Colonic mucosa (tissue), 4 donors: ENCODE results near the gene CEP63. TPM values are rescaled to one million over a fixed set of nuclear protein-coding genes. Genes with fewer than 3 reads are reported as not detected.
A peak's percentile ranks its signal among the peaks of the same experiment; 100 is the strongest.

ENCODE experiments used
- DNase-seq: peaks from one replicate; pipeline ENCODE4 v3.0.0-alpha.2; 2020
- H3K27ac ChIP-seq: fragments of 200-600 bp; one replicate; pipeline ENCODE4 v1.8.0; 2021
- H3K27me3 ChIP-seq: fragments of 200-600 bp; one replicate; pipeline ENCODE4 v1.8.0; 2021
- H3K36me3 ChIP-seq: fragments of 200-600 bp; one replicate; pipeline ENCODE4 v1.8.0; 2021
- H3K4me1 ChIP-seq: fragments of 200-600 bp; one replicate; pipeline ENCODE4 v1.8.0; 2021; ENCODE audit warnings: mild to moderate bottlenecking
- H3K4me3 ChIP-seq: fragments of 200-600 bp; one replicate; pipeline ENCODE4 v1.8.0; 2021
- H3K9ac ChIP-seq, 2 donors: one replicate each; pipeline ENCODE4 v1.7.0; 2013; ENCODE audit warnings: control low read depth in 2 of 2, low read depth in 2 of 2, low read length in 2 of 2
- H3K9me3 ChIP-seq: fragments of 200-600 bp; one replicate; pipeline ENCODE4 v1.8.0; 2021
- intact Hi-C: fragments of 100-400 bp; cut with DNase I; formaldehyde crosslinking; loops from one replicate; pipeline ENCODE4 v1.14.1; 2022
- total RNA-seq, 2 donors: library from RNA; stranded (reverse); fragmentation: NEBNext Ultra II Directional in 1 of 2; extraction: Animal tissue kit (Norgen Biotek cat#: 25700) in 1 of 2; gene quantifications; one replicate each; pipeline ENCODE4 v1.2.1, GENCODE V29; 2021
- TF ChIP-seq, protein P1 (sequence below): fragments of 200-600 bp; IDR thresholded peaks from one replicate; pipeline ENCODE4 v1.8.0; 2022; ENCODE audit warnings: antibody characterized with exemption, mild to moderate bottlenecking
- donor health status: healthy.
- donor health status: DM: no; HTN: no; CAD: no.
- donor health status: DM: no; HTN: no; CAD: no.

The CEP63 gene
- total RNA-seq, 2 donors from 2014 or later = 16.9 to 19.6 TPM

DNA sequence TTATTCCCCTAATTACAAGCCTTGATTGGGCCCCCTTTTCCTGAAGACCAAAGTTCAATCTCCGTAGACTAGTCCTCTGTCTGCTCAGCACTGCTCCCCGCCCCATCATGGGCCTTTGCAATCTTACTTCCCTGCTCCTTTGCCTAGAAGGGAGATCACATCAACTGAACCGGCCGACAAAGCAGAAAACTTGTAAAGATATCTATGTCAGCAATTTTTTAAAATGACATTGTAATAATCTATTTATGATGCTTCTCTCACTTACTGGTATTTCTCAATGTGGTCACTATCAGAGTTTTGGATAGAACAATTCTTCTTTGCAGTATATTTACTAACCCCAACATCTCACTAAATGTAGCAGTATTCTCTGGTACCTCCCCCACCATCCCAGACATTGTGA, 17.3 kb upstream of the CEP63 start:
- Histone ChIP-seq H3K9ac (no peak overlapping the region), H3K27ac (no peak overlapping the region), H3K4me3 (no peak overlapping the region), H3K4me1 (no peaks in the 10 kb centered on the region), H3K9me3 (no peaks in the 10 kb centered on the region), H3K36me3 (no peaks in the 10 kb centered on the region), H3K27me3 (no peaks in the 10 kb centered on the region)
- TF ChIP-seq, protein P1, sequence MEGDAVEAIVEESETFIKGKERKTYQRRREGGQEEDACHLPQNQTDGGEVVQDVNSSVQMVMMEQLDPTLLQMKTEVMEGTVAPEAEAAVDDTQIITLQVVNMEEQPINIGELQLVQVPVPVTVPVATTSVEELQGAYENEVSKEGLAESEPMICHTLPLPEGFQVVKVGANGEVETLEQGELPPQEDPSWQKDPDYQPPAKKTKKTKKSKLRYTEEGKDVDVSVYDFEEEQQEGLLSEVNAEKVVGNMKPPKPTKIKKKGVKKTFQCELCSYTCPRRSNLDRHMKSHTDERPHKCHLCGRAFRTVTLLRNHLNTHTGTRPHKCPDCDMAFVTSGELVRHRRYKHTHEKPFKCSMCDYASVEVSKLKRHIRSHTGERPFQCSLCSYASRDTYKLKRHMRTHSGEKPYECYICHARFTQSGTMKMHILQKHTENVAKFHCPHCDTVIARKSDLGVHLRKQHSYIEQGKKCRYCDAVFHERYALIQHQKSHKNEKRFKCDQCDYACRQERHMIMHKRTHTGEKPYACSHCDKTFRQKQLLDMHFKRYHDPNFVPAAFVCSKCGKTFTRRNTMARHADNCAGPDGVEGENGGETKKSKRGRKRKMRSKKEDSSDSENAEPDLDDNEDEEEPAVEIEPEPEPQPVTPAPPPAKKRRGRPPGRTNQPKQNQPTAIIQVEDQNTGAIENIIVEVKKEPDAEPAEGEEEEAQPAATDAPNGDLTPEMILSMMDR = no peak
- no peak for DNase-seq
- intact Hi-C loops = no loop called here

DNA sequence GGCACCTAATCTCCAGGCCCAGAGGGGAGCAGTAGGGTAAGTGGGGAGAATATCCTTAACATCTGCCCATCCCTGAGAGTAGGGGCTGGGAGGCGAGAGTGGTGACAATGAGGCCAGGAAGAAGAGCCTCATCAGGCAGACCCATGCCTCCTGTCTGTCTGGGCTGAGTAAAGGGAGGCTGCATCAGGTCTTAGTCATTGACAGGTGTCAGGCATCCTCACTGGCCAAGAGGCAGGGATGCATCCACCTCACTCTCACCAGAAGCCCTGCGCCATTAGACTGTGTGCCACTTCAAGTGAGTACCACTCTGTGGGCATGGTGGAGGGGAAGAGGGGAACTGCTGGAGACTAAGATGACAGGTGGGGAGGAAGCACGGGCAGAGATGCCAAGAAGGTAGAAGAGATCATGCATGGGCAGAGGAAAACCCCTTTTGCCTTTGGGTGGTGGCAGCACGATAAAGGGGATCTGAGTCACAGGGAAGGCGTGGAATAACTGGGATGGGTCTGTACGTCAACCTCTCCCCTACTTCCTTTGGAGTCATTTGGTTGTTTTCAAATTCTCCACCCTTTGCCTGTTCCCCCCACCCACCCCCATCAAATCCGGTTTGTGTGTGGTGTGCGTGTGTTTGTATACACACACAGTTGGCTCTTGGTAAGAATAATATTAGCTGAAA, 14.2 kb upstream of the CEP63 start:
- Histone ChIP-seq H3K4me3 (no peak overlapping the region), H3K9me3 (no peaks in the 10 kb centered on the region), H3K4me1 (no peaks in the 10 kb centered on the region), H3K27ac (no peak overlapping the region), H3K9ac (no peak overlapping the region), H3K27me3 (no peaks in the 10 kb centered on the region), H3K36me3 (no peaks in the 10 kb centered on the region)
- intact Hi-C loops = loop anchor here (5.0 kb wide), 1 partner anchor 94 kb away; no protein-coding TSS in a partner anchor
- no peak for DNase-seq
- TF ChIP-seq, protein P1 = no peak

DNA sequence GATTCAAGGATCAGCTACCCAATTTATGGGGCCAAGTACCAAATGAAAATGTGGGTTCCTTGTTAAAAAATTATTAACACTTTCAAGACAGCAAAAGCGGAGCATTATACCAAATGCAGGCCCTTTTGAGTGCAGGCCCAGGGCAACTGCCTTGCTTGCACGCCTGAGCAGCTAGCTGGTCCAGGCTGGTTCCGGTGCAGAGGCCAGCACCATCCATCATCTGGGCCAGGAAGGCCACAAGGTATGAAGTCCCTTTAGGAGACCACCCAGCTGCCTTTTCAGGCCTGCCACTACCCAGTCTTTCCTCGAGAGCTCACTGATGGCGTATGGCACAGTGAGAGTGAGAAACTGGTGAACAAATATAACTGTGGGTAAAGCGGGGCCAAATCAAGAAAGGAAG, 13.0 kb upstream of the CEP63 start:
- no peak for DNase-seq
- Histone ChIP-seq H3K27me3 (no peaks in the 10 kb centered on the region), H3K4me3 (no peak overlapping the region), H3K27ac (no peak overlapping the region), H3K36me3 (peaks cover 3% of the 10 kb centered on the region), H3K9me3 (no peaks in the 10 kb centered on the region), H3K9ac (no peak overlapping the region), H3K4me1 (no peaks in the 10 kb centered on the region)
- TF ChIP-seq, protein P1 = no peak
- intact Hi-C loops = loop anchor here (5.0 kb wide), 1 partner anchor 96 kb away; no protein-coding TSS in a partner anchor

DNA sequence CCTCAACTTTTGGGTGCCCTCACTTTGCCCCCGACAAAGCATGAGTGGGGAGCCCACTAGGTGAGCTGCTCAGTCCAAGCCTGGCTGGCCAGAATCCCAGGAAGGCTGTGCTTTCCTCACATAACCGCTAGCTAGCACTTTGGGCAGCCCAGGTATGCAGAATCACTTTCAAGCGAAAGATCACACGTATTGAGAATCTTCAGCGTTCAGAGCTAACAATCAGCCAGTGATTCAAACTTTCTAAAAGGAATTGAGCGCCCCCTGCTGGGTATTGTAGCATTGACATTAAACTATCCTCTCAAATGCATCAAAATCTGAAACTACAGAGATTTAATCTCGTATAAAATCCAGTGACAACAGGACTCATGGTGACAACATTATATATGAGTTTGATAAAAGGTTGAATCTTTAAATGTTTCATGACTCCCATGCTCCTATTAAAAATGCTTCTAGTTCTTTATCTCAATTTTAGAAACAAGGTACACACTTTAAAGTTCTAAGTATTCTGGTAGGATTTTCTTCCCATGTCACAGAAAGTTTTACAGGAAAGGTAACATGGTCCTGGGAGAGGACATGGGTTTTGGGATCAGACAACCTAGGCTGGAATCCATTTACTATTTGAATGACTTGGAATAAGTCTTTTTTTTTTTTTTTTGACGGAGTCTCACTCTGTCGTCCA, 11.8 kb upstream of the CEP63 start:
- Histone ChIP-seq H3K36me3 (peaks cover 12% of the 10 kb centered on the region), H3K9me3 (no peaks in the 10 kb centered on the region), H3K4me3 (no peak overlapping the region), H3K27me3 (no peaks in the 10 kb centered on the region), H3K4me1 (no peaks in the 10 kb centered on the region), H3K9ac (no peak overlapping the region), H3K27ac (no peak overlapping the region)
- intact Hi-C loops = loop anchor here (1.0 to 5.0 kb wide), 2 partner anchors 97 to 166 kb away; no protein-coding TSS in a partner anchor
- TF ChIP-seq, protein P1 = peak; percentile 80
- peak; percentile 91 for DNase-seq

DNA sequence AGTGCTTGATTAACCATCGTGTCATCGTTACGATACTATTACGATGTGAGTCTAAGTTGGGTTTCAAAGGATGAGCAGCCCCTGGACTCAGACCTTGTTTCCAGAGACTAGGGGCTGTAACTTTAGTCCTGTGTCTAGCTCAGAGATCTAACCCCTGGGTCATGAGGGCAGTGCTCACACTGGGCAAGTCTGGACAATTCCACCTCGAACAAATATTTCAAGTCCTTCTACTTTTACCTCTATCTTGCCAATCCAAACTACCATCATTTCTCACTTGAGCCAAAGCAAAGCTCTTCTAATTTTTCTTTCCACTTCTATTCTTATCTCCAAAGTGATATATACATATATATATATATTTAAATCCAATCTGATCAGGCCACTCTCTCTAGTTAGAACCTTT, 10.9 kb upstream of the CEP63 start:
- Histone ChIP-seq H3K4me1 (no peaks in the 10 kb centered on the region), H3K4me3 (no peak overlapping the region), H3K36me3 (peaks cover 12% of the 10 kb centered on the region), H3K27me3 (no peaks in the 10 kb centered on the region), H3K9ac (no peak overlapping the region), H3K27ac (no peak overlapping the region), H3K9me3 (no peaks in the 10 kb centered on the region)
- DNase-seq = no peak
- TF ChIP-seq, protein P1 = no peak
- intact Hi-C loops = loop anchor here (1.0 to 5.0 kb wide), 3 partner anchors 98 to 263 kb away; no protein-coding TSS in a partner anchor
